Measurements from ENCODE around the gene CSRP3. TPM values are rescaled to one million over a fixed set of nuclear protein-coding genes. Genes with fewer than 3 reads are reported as not detected.
A peak's percentile ranks its signal among the peaks of the same experiment; 100 is the strongest.

The CSRP3 gene
- total RNA-seq, 2 donors from 2014 or later, result 0.35 TPM; not detected in 1

- Histone ChIP-seq H3K27ac (peak overlapping the region; percentile 13), H3K4me1 (peaks cover 19% of the 10 kb centered on the region), H3K36me3 (no peaks in the 10 kb centered on the region), H3K9me3 (no peaks in the 10 kb centered on the region), H3K4me3 (peak overlapping the region; percentile 86), H3K9ac (ENCODE audit: low read depth in 2 of 2, low read length in 2 of 2) (peak overlapping the region; percentile 53 to 81), H3K27me3 (peaks cover 8% of the 10 kb centered on the region)
- intact Hi-C loops (cut with DNase I), result no loop called here
- DNase-seq, result peak; percentile 80
- no peak for TF ChIP-seq CTCF (IDR thresholded peaks at IDR 0.05)
Measured at GRCh38 chr11:19241260-19242178, 39.7 kb upstream of the CSRP3 start.

DNA sequence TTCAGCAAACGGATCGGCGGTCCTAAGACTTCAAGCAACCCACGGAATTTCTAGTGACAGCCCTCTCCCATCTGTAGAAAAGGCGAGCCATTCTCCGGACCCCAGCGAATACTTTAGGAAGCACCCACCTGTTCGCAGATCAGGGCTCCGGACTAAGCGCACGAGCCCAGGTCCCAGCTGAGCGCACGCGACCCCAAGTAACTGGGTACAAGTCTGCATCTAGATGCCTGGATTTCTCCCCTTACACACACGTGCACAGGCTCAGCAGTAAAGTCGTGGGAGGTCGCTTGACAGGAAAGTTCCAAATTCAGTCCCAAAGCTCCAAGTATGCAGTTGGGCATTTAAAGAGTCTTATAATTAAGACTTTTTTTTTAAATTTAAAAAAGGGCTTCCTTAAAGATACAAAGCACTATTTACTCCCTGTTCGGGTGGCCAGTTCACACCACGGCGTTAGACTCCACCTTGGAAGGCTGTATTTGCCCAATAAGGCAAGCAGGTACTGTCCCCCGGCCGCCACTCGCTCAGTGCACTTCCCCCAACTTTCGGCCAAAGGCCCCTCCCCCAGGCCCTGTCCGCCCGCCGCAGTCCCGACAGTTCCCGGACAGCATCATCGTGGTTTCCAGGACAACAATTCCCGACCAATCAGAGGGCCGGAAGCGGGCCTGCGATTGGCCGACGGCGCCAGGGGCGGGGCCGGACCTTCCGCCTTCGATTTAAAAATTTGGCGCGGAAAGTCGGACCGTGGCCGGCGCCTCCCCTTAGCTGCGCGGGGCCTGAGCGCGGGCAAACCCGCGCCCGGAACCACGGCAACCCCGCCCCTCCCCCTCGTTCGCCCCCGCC is 38.9 kb upstream of the CSRP3 start, which contains the start of gene E2F8:
Gene E2F8 (minus strand): TSS at position 526 of the 840 bp plus-strand sequence. CDS start 824 bp downstream, outside the sequence.
- no peaks in the 10 kb centered on the region for H3K36me3 ChIP-seq
- peak; percentile 98 for DNase-seq
- peaks cover 8% of the 10 kb centered on the region for H3K27me3 ChIP-seq
- H3K4me3 ChIP-seq, result peak within 1 kb of the TSS; percentile 86
- peak within 1 kb of the TSS; percentile 40 for H3K27ac ChIP-seq
- no peak for TF ChIP-seq CTCF (IDR thresholded peaks at IDR 0.05)
- H3K9me3 ChIP-seq, result no peaks in the 10 kb centered on the region
- peaks cover 19% of the 10 kb centered on the region for H3K4me1 ChIP-seq
- intact Hi-C loops (cut with DNase I), result no loop called here
- H3K9ac ChIP-seq (ENCODE audit: low read depth in 2 of 2, low read length in 2 of 2), result peak within 1 kb of the TSS; percentile 53 to 91

GRCh38 chr11:19239039-19239438 is 37.3 kb upstream of the CSRP3 start:
- DNase-seq, result no peak
- H3K4me3 ChIP-seq, result no peak overlapping the region
- H3K9me3 ChIP-seq, result no peaks in the 10 kb centered on the region
- peaks cover 8% of the 10 kb centered on the region for H3K27me3 ChIP-seq
- TF ChIP-seq CTCF (IDR thresholded peaks at IDR 0.05), result no peak
- peaks cover 15% of the 10 kb centered on the region for H3K4me1 ChIP-seq
- H3K9ac ChIP-seq (ENCODE audit: low read depth in 2 of 2, low read length in 2 of 2), result no peak overlapping the region
- intact Hi-C loops (cut with DNase I), result no loop called here
- H3K27ac ChIP-seq, result no peak overlapping the region
- no peaks in the 10 kb centered on the region for H3K36me3 ChIP-seq

- peak; percentile 71 for DNase-seq
- H3K9me3 ChIP-seq, result no peaks in the 10 kb centered on the region
Measured at GRCh38 chr11:19237813-19238212, 36.0 kb upstream of the CSRP3 start.

More at GRCh38 chr11:19237813-19238212, 36.0 kb upstream of the CSRP3 start:
- intact Hi-C loops (cut with DNase I), result no loop called here
- peaks cover 13% of the 10 kb centered on the region for H3K4me1 ChIP-seq
- no peak overlapping the region for H3K4me3 ChIP-seq
- H3K27ac ChIP-seq, result no peak overlapping the region
- no peak overlapping the region for H3K9ac ChIP-seq (ENCODE audit: low read depth in 2 of 2, low read length in 2 of 2)
- no peak for TF ChIP-seq CTCF (IDR thresholded peaks at IDR 0.05)
- peaks cover 7% of the 10 kb centered on the region for H3K27me3 ChIP-seq
- no peaks in the 10 kb centered on the region for H3K36me3 ChIP-seq
